Measurements from ENCODE around the gene TSPAN18.

- TF ChIP-seq CTCF (conservative IDR thresholded peaks at IDR 0.05; ENCODE audit: low read length), result no peak
- TF ChIP-seq EZH2phosphoT487 (IDR thresholded peaks at IDR 0.05; ENCODE audit: borderline replicate concordance, low read depth, low read length), result no peak
Measured at GRCh38 chr11:44780940-44781631, 54.3 kb downstream of the TSPAN18 start.
